OCI-LY1 (cell line): ENCODE data around the gene RSBN1L.

Experiments
- H2AFZ ChIP-seq: fragments of 200-600 bp; sonication (generic), shearing (Covaris generic); 2 replicates; pipeline ENCODE4 v1.6.0; 2014; ENCODE audit warnings: antibody characterized with exemption, mild to moderate bottlenecking, low read length
- H3F3A ChIP-seq: fragments of 200-600 bp; sonication (generic), shearing (Covaris generic); 2 replicates; pipeline ENCODE4 v1.6.0; 2014; ENCODE audit warnings: mild to moderate bottlenecking, antibody characterized with exemption, low read length, moderate library complexity; ENCODE audit not compliant: insufficient read depth
- H3K27ac ChIP-seq: fragments of 200-600 bp; sonication (generic); 2 replicates; pipeline ENCODE4 v1.5.1; 2014; ENCODE audit warnings: low read length, mixed run types, mild to moderate bottlenecking, low read depth; ENCODE audit not compliant: poor library complexity, severe bottlenecking
- H3K27me3 ChIP-seq: fragments of 200-600 bp; sonication (generic); 2 replicates; pipeline ENCODE4 v1.6.0; 2014; ENCODE audit warnings: antibody characterized with exemption, mild to moderate bottlenecking, low read length, moderate library complexity; ENCODE audit not compliant: insufficient read depth
- H3K36me3 ChIP-seq: fragments of 200-600 bp; sonication (generic); 2 replicates; pipeline ENCODE4 v1.6.1; 2014; ENCODE audit warnings: mild to moderate bottlenecking, antibody characterized with exemption, low read length, moderate library complexity, mixed read lengths; ENCODE audit not compliant: insufficient read depth
- H3K4me1 ChIP-seq: fragments of 200-600 bp; sonication (generic); 2 replicates; pipeline ENCODE4 v1.5.1; 2014; ENCODE audit warnings: mild to moderate bottlenecking, low read length, moderate library complexity; ENCODE audit not compliant: insufficient read depth, severe bottlenecking
- H3K4me2 ChIP-seq: fragments of 200-600 bp; sonication (generic), shearing (Covaris generic); 2 replicates; pipeline ENCODE4 v1.6.1; 2014; ENCODE audit warnings: low read length
- H3K4me3 ChIP-seq: fragments of 200-600 bp; sonication (generic); 2 replicates; pipeline ENCODE4 v1.5.1; 2014; ENCODE audit warnings: low read length, low read depth, mild to moderate bottlenecking, mixed read lengths; ENCODE audit not compliant: poor library complexity, severe bottlenecking
- H3K79me2 ChIP-seq: fragments of 200-600 bp; shearing (Covaris generic); 2 replicates; pipeline ENCODE4 v1.6.1; 2016; ENCODE audit warnings: mixed run types, low read length, mixed read lengths; ENCODE audit not compliant: insufficient read depth
- H3K9ac ChIP-seq: fragments of 200-600 bp; sonication (generic), shearing (Covaris generic); 2 replicates; pipeline ENCODE4 v1.6.1; 2014; ENCODE audit warnings: mild to moderate bottlenecking, low read length, mixed read lengths
- H3K9me2 ChIP-seq: fragments of 200-600 bp; sonication (generic), shearing (Covaris generic); 2 replicates; pipeline ENCODE4 v1.6.1; 2014; ENCODE audit warnings: low read depth, mild to moderate bottlenecking, low read length, mixed read lengths
- H3K9me3 ChIP-seq: fragments of 200-600 bp; shearing (Covaris generic); 2 replicates; pipeline ENCODE4 v1.6.1; 2014; ENCODE audit warnings: low read length, mixed read lengths
- H4K20me1 ChIP-seq: fragments of 200-600 bp; sonication (generic), shearing (Covaris generic); 2 replicates; pipeline ENCODE4 v1.6.0; 2016; ENCODE audit warnings: mild to moderate bottlenecking, low read length; ENCODE audit not compliant: insufficient read depth
- EZH2 ChIP-seq: fragments of 200-600 bp; sonication (generic), shearing (Covaris generic); IDR thresholded peaks from 2 replicates; pipeline ENCODE4 v1.8.0; 2017; ENCODE audit warnings: borderline replicate concordance, mixed run types, mild to moderate bottlenecking, antibody characterized with exemption, low read length, moderate library complexity, mixed read lengths
- TF ChIP-seq, protein P1 (sequence below): fragments of 200-600 bp; sonication (generic), shearing (Covaris generic); IDR thresholded peaks from 2 replicates; pipeline ENCODE4 v1.5.1; 2017; ENCODE audit warnings: mild to moderate bottlenecking, antibody characterized with exemption, low read length, moderate library complexity, mixed read lengths

RSBN1L gene

DNA sequence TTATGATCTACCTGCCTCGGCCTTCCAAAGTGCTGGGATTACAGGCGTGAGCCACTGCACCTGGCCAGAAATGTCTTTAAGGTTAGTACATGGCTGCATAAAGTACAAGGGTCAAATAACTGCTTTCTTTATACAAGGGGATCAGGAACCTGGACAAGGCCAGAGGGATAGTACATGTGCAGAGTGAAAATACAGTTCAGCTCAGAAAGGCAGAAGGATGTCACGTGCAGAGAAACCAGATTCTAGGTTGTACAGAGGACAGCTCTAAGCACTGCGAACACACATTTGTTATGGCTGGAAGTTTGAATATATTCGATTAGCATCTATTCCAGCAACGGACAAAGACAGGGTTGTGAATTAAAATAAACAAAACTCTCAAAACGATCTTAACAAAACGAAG, 6.0 kb upstream of the RSBN1L start:
- H3K4me2 ChIP-seq, result no peak overlapping the region
- H3K4me3 ChIP-seq, result no peak overlapping the region
- no peaks in the 10 kb centered on the region for H3K27me3 ChIP-seq
- H3K4me1 ChIP-seq, result peaks cover 29% of the 10 kb centered on the region
- no peak for TF ChIP-seq EZH2
- TF ChIP-seq, protein P1, sequence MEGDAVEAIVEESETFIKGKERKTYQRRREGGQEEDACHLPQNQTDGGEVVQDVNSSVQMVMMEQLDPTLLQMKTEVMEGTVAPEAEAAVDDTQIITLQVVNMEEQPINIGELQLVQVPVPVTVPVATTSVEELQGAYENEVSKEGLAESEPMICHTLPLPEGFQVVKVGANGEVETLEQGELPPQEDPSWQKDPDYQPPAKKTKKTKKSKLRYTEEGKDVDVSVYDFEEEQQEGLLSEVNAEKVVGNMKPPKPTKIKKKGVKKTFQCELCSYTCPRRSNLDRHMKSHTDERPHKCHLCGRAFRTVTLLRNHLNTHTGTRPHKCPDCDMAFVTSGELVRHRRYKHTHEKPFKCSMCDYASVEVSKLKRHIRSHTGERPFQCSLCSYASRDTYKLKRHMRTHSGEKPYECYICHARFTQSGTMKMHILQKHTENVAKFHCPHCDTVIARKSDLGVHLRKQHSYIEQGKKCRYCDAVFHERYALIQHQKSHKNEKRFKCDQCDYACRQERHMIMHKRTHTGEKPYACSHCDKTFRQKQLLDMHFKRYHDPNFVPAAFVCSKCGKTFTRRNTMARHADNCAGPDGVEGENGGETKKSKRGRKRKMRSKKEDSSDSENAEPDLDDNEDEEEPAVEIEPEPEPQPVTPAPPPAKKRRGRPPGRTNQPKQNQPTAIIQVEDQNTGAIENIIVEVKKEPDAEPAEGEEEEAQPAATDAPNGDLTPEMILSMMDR, result no peak
- H3K9me2 ChIP-seq, result no peaks in the 10 kb centered on the region
- H3K36me3 ChIP-seq, result peaks cover 69% of the 10 kb centered on the region
- H3K27ac ChIP-seq, result no peak overlapping the region
- no peaks in the 10 kb centered on the region for H4K20me1 ChIP-seq
- peaks cover 49% of the 10 kb centered on the region for H3K79me2 ChIP-seq
- no peaks in the 10 kb centered on the region for H3F3A ChIP-seq
- H2AFZ ChIP-seq, result no peak overlapping the region
- no peak overlapping the region for H3K9ac ChIP-seq
- H3K9me3 ChIP-seq, result no peaks in the 10 kb centered on the region

GRCh38 chr7:77691892-77692491, 4.3 kb upstream of the RSBN1L start:
- Histone ChIP-seq H3K4me2 (no peak overlapping the region), H3K4me1 (peaks cover 29% of the 10 kb centered on the region), H3K79me2 (peaks cover 52% of the 10 kb centered on the region), H3K27me3 (no peaks in the 10 kb centered on the region), H3K4me3 (no peak overlapping the region), H2AFZ (no peak overlapping the region), H4K20me1 (no peaks in the 10 kb centered on the region), H3K27ac (no peak overlapping the region), H3K9me3 (no peaks in the 10 kb centered on the region), H3K36me3 (peaks cover 58% of the 10 kb centered on the region), H3K9ac (no peak overlapping the region), H3K9me2 (no peaks in the 10 kb centered on the region), H3F3A (no peaks in the 10 kb centered on the region)
- no peak for TF ChIP-seq EZH2
- TF ChIP-seq, protein P1, result no peak

GRCh38 chr7:77693830-77694583, 2.3 kb upstream of the RSBN1L start:
- H3K27me3 ChIP-seq, result no peaks in the 10 kb centered on the region
- H3K4me1 ChIP-seq, result peaks cover 31% of the 10 kb centered on the region
- peaks cover 45% of the 10 kb centered on the region for H3K36me3 ChIP-seq
- H3K4me3 ChIP-seq, result peak overlapping the region; percentile 80
- no peak overlapping the region; the same call in 1 of the 2 replicates for H3K9ac ChIP-seq
- H3K4me2 ChIP-seq, result peak overlapping the region; percentile 52
- H3K9me3 ChIP-seq, result no peaks in the 10 kb centered on the region
- H3K27ac ChIP-seq, result no peak overlapping the region
- H3K9me2 ChIP-seq, result no peaks in the 10 kb centered on the region
- no peaks in the 10 kb centered on the region for H3F3A ChIP-seq
- H2AFZ ChIP-seq, result no peak overlapping the region
- TF ChIP-seq, protein P1, result no peak
- no peak for TF ChIP-seq EZH2
- H3K79me2 ChIP-seq, result peaks cover 59% of the 10 kb centered on the region
- no peaks in the 10 kb centered on the region for H4K20me1 ChIP-seq
